ENCODE measurements around the gene KRTAP10-4.

KRTAP10-4 gene

DNA sequence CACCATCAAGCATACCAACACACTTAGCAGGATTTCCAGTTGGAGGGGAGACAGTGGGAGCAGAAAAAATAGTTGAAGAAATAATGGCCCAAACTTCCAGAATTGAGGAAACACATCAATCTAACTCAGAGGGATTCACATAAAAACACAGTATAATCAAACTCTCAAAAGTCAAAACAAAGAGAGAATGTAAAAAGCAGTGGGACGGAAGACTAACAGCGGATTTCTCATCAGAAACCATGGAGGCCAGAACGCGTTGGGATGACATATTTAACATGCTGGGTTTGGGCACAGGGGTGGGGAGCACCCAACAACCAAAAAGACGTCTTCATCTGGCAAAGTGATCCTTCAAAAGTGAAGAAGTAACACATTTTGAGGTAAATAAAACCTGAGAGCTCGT lies 46.4 kb downstream of the KRTAP10-4 start:
- CTCF ChIA-PET, result no interaction called here
- H3K27ac ChIP-seq, result no peak overlapping the region
- DNase-seq (ENCODE audit: low spot score), result no peak
- POLR2A ChIA-PET (ENCODE audit: low non-redundant PET), result no interaction called here
- TF ChIP-seq, protein P1, sequence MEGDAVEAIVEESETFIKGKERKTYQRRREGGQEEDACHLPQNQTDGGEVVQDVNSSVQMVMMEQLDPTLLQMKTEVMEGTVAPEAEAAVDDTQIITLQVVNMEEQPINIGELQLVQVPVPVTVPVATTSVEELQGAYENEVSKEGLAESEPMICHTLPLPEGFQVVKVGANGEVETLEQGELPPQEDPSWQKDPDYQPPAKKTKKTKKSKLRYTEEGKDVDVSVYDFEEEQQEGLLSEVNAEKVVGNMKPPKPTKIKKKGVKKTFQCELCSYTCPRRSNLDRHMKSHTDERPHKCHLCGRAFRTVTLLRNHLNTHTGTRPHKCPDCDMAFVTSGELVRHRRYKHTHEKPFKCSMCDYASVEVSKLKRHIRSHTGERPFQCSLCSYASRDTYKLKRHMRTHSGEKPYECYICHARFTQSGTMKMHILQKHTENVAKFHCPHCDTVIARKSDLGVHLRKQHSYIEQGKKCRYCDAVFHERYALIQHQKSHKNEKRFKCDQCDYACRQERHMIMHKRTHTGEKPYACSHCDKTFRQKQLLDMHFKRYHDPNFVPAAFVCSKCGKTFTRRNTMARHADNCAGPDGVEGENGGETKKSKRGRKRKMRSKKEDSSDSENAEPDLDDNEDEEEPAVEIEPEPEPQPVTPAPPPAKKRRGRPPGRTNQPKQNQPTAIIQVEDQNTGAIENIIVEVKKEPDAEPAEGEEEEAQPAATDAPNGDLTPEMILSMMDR (conservative IDR thresholded peaks at IDR 0.05; ENCODE audit: low read depth), result no peak

DNA sequence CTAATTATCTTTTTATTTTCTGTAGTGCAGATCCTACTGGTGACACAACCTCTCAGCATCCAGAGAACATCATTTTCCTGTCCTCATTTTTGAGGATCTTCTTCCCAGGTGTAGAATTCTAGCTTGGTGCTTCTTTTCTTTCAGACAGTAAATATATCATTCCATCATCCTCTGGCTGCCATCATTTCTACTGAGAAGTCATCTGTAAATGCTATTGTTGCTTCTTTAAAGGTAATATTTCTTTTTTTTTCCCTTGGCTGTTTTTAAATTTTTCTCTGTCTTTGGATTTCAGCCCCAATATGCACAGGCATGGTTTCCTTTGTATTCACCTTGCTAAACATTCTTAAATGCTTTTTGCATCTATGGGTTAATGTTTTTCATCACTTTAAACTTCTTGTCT lies 50.0 kb downstream of the KRTAP10-4 start:
- H3K27ac ChIP-seq, result no peak overlapping the region
- ChIA-PET POLR2A (ENCODE audit: low non-redundant PET) (no interaction called here), CTCF (no interaction called here)
- no peak for DNase-seq (ENCODE audit: low spot score)
- TF ChIP-seq, protein P1 (conservative IDR thresholded peaks at IDR 0.05; ENCODE audit: low read depth), result no peak
